GM19467 (cell line): ENCODE data around the gene SGIP1.

Experiments used
- ATAC-seq: cut with Tn5 transposase; IDR thresholded peaks from one replicate; pipeline ENCODE4 v1.9.1; 2021; ENCODE audit warnings: mild to moderate bottlenecking, moderate library complexity; ENCODE audit not compliant: unreplicated experiment

Gene SGIP1

GRCh38 chr1:66533804-66534740, at the start of gene SGIP1:
Gene SGIP1, plus strand, starts transcription at chr1:66534153. Its CDS starts 206 bp downstream, at chr1:66534359.
- no peak for ATAC-seq

DNA sequence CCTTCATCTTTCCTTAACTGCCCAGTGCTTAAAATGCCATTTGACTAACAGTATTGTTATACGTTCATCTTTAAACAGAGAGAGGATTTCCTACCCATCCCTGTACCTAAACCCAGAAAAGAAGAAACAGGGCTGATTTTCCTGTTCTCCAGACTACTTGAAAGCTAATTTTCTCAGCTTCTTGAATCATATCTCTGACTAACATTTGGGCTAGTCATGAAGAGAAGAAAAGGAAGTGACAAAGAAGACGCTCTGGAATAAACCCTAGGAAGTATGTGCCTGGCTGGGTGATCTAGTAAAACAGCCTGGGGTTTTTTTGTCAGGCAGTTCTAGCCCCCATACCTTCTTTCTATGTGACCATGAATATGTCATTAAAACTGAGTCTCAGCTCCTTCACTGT, 44.8 kb upstream of the SGIP1 start:
- no peak for ATAC-seq

- ATAC-seq, result no peak
Measured at GRCh38 chr1:66489972-66490601, 43.9 kb upstream of the SGIP1 start.

DNA sequence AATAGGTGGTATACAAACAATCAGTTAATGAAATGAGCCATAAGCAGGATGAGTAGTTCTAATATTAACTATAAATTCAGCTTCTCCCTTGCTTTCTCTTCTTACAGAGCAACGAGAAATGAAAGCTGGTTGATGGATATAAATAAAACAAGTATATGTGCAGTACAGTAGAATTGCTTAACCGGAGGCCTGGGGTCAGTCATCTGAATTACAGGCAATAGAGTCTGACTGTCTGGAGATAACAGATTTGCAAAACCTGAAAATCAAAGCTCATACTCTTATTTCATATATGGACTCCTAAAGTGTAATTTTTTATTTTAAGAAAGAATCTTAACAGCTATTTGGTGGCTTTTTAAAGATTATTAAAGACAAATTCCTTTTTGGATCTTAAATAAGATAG, 43.1 kb upstream of the SGIP1 start:
- peak; percentile 80 for ATAC-seq

- ATAC-seq, result no peak
Measured at GRCh38 chr1:66492424-66492823, 41.5 kb upstream of the SGIP1 start.

DNA sequence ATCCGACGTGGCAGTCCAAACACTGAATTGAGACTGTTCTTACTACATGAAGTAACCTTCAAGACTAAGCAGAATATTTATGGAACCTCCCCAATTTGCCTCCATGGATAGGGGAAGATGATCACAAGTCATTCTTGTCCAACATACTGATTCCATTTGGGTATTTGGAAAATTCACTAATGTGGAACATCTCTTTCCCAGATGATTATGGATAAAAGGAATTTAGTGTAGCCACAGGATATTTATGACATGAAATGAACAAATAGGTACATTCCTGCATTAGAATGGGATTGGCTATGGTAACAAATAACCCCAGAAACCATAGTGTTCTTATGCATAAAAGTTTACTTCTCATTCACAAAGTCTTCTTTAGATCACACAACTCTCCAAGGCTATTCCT, 40.2 kb upstream of the SGIP1 start:
- no peak for ATAC-seq

DNA sequence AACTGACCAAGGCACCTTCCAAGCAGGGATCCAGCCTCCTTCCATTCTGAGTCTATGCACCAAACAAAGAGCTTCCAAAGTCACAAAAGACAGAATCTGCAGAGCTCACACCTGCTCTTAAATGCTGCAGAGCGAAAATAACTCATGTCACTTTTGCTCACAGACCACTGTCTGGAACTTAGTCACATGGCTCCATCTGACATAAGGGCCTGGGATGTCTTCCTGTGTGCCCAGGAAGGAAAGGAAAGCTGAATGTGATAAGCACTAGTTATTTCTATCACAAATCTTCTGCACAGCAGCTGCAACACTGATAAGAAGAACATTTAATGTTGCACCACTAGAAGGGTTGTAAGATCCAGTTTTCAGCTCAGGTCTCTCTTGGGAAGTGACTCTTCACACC, 39.5 kb upstream of the SGIP1 start:
- no peak for ATAC-seq

DNA sequence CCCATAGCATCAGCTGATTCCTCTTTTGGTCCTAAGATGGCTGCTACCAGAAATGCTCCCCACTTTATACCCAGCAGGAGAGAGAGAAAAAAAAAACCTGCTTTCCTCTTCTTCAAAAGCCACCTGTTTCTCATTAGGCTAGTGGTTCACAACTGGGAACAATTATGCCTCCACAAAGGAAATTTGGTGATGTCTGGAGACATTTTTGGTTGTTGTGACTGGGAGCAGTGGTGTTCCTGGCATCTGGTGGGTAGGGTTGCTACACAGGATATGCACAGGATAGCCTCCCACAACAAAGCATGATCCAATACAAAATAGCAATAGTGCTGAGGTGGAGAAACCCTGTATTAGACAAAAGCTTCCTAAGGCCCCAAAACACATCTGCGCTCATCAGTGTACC, 38.5 kb upstream of the SGIP1 start:
- ATAC-seq, result no peak

DNA sequence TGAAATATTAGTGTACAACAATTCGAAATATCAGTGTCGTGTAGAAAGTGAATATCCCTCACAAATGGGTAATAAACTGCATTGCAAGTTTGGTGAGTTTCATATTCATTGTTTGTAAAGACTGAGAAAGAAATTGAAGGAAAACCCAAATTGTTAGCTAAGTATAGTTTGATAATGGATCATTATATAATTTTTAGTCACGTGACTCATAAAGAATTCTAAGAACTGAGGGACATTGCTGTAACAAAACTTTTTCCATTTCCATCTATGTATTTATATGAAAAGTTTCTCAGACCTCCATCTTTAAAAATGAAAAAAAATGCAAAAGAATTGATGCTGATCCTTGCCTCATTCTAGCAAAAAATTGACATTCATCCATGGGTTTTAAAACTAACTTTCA, 36.0 kb upstream of the SGIP1 start:
- ATAC-seq, result no peak

DNA sequence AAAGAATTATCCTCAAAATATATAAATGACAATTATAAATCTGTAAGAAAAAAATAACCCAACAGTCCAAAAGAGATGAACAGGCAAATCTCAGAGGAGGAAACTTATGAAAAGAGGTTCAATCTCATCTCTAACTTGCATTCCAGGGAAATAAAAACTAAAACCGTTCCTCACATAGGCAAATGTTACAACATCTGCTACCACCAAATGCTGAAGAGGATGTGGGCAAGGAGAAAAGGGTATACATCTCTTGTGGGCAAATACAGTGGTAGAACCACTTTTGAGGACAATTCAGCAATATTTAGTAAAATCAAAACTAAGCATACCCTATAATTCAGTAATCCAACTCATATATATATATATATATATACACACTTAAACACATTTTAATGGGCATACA, 33.7 kb upstream of the SGIP1 start:
- no peak for ATAC-seq

- ATAC-seq, result no peak
Measured at GRCh38 chr1:66502086-66502485, 31.9 kb upstream of the SGIP1 start.

DNA sequence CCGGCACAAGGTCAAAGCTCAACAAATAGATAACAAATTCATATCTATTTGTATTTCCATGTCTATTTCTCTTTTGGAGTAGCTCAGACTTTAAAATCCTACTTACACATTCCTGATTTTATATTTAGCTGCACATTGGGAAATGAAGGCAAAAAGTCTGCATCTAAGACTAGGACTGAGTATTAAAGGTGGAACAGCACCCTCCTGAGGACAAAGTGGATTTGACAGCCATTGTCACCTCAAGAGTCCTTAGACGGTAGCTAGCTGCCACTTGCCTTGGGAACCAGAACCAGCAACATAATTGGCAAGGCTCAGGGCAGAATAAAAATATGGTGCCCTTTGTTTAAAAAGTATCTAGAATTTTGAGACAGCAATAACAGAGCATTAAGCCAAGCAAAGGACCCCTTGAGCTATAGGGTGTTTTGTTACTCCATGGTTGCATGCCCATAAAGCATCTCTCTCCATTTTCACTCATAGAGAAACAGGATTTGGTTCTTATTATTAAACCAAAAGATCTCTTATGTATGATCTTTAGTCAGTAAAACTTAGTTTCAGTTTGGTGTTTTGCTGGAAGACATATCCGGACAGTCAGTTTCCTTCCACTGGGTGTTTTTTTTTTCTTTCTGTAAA, 30.0 kb upstream of the SGIP1 start:
- ATAC-seq, result peak; percentile 87

DNA sequence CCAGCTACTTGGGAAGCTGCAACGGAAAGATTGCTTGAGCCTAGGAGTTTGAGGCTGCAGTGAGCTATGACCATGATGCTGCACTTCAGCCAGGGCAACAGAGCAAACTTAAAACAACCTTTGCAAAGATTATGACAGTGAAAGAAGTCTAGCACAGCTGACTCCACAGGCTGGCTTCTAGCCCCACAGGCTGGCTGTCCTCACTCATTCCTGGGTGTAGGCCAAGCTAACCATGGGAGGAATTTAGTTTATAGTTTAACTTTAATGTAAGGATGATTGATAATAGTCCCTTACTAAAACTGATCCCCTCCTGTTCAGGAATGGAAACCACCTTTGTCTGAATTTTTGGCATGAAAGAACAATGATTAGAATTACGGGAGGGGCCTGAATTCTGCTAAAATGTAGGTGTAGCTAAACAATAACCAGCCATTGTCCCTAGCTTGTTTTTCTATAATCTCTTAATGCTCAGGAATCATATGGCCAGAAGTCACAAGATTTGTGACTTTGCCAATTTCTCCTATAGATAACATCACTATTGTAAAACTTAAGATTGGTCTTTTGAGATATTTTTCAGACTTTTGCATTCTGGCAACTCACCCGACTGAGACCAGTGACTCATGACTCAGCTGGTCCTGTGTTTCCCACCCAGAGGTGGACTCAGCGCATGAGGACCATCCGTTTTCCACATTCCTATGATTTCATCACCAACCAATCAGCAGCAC, 28.1 kb upstream of the SGIP1 start:
- ATAC-seq, result no peak

- ATAC-seq, result no peak
Measured at GRCh38 chr1:66506393-66506687, 27.6 kb upstream of the SGIP1 start.

- no peak for ATAC-seq
Measured at GRCh38 chr1:66506991-66507390, 27.0 kb upstream of the SGIP1 start.

GRCh38 chr1:66510407-66510806, 23.5 kb upstream of the SGIP1 start:
- no peak for ATAC-seq

DNA sequence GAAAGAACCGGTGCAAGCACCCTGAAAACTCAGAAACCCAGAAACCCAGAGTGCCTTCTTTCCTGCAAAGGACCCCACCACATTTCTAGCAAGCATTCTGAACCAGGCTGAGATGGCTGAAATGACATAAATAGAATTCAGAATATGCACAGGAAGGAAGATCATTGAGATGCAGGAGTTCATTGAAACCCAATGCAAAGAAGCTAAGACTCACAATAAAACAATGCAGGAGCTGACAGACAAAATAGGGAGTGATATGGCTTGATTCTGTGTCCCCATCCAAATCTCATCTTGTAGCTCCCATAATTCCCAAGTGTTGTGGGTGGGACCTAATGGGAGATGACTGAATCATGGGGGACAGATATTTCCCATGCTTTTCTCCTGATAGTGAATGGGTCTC, 22.8 kb upstream of the SGIP1 start:
- no peak for ATAC-seq

GRCh38 chr1:66517959-66518358, 16.0 kb upstream of the SGIP1 start:
- no peak for ATAC-seq

DNA sequence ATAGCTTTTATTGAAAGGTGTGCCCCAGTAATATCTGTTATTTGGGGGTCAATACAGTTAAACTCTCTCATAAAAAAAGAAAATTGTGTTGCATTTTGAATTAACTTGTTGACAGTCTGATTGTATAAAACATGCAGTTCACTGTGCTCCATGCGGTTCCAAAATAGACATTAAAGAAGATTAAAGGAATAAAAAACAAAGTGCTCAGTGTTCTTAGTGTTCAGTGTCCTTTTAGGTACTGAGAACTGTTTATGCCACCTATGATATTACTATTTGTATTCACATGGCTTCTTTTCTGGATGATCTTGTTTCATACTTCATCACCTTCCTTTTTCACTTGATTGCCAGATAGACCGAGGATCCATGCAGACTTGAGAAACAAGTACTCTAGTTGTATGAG, 15.3 kb upstream of the SGIP1 start:
- ATAC-seq, result no peak

DNA sequence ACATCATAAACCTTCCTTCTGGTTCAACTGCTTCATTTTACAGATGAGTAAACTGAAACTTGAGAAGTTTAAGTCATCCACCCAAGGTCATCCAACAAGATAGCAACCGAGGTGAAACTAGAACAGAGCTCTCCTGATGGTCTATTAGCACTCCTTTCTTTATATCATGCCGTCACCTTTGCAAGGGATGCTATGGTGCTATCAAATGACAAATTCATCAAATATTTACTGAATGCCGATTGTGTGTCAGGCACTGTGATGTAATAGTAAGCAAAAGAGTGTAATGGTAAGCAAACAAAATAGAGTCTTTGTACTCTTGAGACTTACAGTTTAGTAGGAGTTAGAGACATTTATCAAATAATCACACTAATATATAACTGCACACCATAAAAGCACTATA, 14.0 kb upstream of the SGIP1 start:
- ATAC-seq, result no peak

- no peak for ATAC-seq
Measured at GRCh38 chr1:66520655-66521054, 13.3 kb upstream of the SGIP1 start.
